ENCODE measurements around the gene CCDC148.

DNA sequence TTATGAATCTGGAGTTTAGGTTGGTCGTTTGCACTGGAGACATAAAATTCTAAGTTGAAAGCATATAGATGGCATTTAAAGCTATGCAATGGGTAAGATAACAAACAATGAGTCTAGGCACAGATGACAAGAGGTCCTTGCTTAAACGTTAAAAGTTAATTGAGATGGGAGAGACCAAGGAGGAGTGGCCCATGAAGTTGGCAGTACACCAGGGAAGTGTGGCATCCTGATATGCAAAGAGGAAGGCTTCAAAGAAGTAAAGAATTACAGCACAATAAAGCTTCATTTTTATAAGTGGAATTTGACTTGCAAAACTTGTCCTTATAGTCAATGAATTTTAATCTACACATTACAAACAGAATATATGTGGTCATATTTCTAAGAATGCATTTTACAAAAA is 331.7 kb downstream of the CCDC148 start:
- TF ChIP-seq, protein P1, sequence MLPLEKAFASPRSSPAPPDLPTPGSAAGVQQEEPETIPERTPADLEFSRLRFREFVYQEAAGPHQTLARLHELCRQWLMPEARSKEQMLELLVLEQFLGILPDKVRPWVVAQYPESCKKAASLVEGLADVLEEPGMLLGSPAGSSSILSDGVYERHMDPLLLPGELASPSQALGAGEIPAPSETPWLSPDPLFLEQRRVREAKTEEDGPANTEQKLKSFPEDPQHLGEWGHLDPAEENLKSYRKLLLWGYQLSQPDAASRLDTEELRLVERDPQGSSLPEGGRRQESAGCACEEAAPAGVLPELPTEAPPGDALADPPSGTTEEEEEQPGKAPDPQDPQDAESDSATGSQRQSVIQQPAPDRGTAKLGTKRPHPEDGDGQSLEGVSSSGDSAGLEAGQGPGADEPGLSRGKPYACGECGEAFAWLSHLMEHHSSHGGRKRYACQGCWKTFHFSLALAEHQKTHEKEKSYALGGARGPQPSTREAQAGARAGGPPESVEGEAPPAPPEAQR (tag by site-specific recombination; IDR thresholded peaks at IDR 0.05) = no peak
- TF ChIP-seq CTCF (tag by site-specific recombination; IDR thresholded peaks at IDR 0.05) = no peak
- no peak for TF ChIP-seq ZNF214 (tag by site-specific recombination; IDR thresholded peaks at IDR 0.05; ENCODE audit: borderline replicate concordance)
- TF ChIP-seq ZNF341 (tag by site-specific recombination; IDR thresholded peaks at IDR 0.05; ENCODE audit: low read depth) = no peak
- TF ChIP-seq WT1 (tag by site-specific recombination; IDR thresholded peaks at IDR 0.05) = no peak
- TF ChIP-seq SP7 (tag by site-specific recombination; IDR thresholded peaks at IDR 0.05) = no peak
- TF ChIP-seq ZNF510 (tag by site-specific recombination; IDR thresholded peaks at IDR 0.05; ENCODE audit: insufficient replicate concordance) = no peak
- TF ChIP-seq PATZ1 (tag by site-specific recombination; IDR thresholded peaks at IDR 0.05) = no peak
- no peak for TF ChIP-seq YY2 (tag by site-specific recombination; IDR thresholded peaks at IDR 0.05)
